NCI-H1417 treated with DMSO at 0.1 percent for 48 hours (cell line): ENCODE results near the gene BSG.
"Not testable (repeated sequence)": the region's sequence is repeated elsewhere in the genome, so short reads cannot be mapped to it uniquely, and the experiment has no call there.

Experiments used
- DNase-seq: peaks from one replicate; lab custom pipeline; 2025; lab: John Stamatoyannopoulos, UW

Gene BSG

DNA sequence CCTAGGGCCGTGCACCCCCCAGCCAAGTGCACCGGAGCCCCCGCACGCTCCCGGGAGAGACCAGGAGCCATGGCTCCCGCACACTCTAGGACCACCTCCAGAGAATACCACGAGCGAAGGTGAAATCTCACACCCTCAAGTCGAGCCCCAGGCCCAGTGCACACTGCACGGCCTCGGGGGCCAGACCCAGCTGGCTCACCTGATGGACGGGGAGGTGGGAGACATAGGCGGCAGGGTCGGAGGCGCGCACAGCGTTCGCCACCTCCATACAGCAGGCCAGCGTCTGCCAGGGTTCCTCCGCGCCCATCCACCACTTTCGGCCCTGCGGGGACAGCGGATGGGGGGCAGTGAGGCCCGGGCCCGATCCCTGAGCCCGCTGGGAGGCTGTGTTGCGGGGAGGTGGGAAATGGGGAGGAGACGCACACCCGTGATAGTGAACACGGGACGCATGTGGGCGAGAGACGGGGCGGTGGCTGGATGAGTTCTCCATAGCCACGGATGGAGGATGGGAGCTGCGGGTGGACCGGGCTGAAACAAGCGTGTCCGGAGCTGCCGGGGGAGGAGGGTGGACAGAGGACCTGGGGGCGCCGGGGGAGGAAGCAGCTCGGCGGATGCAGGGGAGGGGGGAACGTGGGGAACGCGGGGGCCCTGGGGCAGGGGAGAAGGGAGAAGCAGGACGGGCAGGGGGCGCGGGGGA is 47.9 kb downstream of the BSG start:
- no peak for DNase-seq

DNA sequence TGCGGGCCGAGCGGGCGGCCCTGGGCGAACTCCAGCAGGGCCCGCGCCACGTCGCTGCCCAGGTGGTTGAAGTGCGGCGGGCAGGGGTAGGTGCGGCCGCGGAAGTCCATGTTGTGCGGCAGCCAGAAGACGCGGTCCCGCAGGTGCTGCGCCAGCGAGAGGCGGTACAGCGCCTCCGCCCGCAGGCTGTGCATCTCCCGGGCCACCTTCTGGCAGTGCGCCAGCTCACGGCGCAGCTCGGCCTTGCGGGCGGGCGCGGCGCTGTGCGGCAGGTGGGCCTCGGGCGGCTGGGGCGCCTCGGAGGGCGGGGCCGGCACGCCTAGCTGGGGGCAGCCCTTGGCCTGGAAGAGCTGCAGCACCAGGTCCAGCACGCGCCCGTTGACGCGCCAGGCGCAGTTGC is 48.8 kb downstream of the BSG start:
- DNase-seq: not testable (repeated sequence)

DNA sequence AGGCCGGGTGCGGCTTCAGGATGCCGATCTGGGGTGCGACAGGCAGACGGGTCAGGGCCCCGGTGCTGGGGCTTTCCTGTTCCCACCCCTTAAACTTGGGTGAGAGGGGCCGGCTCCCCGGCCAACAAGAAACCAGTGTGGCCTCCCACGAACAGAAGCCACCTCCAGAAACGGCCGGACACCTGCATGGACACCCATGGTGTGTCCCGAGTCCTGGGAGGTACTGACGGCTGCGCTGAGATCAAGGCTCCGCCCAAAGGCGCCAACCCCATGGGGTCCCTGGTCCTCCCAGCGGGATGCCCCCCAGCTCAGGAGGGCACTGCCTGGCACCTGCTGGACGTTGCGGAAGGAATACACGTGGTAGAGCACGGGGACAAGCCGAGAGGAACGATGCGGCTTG is 49.4 kb downstream of the BSG start:
- no peak for DNase-seq

DNA sequence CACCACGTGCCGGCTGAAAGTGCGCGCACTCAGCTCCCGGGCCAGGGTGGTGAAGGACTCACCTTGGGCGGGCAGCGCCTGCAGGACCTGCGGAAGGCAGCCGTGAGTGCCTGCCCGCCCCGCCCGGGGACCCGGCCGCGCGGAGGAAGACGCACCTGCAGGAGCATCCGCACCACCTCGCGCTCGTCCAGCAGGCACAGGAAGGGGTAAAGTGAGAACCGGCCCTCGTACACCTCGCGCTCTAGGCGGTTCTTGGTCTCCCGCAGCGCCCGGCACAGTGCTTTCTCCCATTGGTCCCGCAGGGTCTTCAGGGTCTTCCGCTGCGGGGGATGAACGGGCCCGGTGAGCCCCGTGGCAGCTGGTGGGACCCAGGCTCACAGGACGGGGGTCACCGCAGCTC is 50.3 kb downstream of the BSG start:
- DNase-seq: no peak

DNA sequence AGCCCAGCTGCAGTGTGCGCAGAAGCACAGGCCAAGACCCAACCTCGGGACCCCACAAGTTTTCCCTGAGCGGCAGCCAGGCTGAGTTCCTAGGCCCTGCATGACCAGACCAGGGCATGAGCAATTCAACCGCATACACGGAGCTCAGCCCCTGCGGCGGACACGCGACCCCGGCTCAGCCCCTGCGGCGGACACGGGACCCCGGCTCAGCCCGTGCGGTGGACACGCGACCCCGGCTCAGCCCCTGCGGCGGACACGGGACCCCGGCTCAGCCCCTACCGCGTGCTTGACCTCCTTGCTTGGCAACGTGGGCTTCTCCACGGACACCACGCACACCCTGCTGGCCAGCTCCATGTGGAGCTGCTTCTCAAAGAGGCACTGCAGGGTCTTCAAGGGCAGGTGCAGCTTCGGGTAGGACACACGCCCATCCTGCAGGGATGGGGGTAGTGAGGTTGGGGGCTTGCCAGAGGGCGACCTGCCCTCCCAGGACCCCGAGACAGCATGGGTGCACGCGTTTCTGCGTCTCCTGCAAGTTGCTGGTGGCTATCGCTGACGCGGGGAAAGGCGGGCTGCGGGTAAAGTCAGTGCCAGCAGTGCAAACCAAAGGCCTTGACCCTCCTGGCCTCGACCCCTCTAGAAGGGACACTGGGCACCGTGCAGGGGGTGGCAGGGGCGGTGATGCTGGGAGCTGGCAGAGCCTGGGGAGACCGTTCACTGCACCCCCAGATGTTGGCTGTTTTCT is 51.0 kb downstream of the BSG start:
- DNase-seq: no peak

DNA sequence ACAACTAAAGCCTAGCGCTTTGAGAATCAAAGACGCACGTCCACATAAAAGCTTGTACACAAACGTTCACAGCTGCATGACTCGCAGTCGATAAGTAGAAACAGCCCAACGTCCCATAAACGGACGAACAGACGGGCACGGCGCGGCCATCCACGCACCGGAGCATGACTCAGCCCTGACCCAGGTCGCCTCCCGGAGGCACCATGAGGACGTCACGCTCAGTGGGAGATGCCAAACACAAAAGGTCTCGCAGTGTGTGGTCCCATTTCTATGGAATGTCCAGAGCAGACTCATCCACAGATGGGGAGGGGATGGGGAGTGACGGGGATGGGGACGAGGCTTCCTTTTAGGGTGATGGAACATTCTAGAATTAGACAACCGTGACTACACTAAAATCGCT is 51.6 kb downstream of the BSG start:
- DNase-seq: no peak

DNA sequence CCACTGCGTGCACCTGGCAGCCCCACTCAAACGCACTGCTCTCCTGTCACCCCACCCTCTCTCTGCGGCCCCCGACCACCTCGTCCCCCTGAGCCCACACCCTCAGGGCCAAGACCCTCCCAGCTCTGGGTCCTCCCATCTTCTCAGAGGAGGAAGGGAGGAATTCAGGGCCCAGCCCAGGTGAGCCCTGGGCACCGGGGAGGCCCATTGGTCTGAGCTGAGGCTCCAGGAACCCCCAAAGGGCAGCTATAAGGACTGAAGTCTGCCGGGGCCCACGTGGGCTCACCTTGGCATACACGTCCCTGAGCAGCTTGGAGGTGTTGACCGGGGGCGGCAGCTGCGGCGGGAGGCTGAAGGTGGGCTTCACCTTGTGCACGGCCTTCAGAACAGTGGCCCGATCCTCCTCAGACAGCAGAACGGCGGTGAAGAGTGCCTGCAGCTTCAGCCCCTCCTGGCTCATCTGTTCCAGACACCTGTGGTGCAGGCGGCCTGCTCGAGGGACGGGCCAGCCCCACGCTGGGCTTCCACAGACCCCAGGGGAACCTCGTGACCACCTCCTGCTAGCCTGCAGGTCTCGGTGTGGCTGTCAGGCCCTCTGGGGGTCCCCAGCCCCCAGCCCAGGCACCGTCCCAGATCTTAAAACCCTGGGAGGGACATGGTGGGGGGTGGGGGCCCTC is 52.2 kb downstream of the BSG start:
- no peak for DNase-seq

DNA sequence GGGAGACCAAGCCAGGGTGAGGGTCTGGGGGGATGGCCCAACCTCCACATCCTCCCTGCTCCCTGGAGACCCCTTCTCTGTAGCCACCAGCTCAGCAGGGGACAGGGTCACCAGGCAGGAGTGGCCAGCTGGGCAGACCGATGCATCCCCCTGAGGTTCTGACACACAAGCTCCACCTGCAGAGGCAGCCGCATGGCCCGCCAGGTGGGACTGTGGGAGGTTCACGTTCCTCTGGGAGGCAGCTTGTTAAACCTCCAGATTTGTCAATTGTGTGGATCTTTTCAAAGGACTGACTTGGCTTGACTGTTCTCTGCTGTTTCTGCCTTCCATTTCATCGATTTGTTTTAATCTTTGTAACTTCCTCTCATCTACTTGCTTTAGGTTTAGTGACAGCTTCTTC is 52.9 kb downstream of the BSG start:
- no peak for DNase-seq

DNA sequence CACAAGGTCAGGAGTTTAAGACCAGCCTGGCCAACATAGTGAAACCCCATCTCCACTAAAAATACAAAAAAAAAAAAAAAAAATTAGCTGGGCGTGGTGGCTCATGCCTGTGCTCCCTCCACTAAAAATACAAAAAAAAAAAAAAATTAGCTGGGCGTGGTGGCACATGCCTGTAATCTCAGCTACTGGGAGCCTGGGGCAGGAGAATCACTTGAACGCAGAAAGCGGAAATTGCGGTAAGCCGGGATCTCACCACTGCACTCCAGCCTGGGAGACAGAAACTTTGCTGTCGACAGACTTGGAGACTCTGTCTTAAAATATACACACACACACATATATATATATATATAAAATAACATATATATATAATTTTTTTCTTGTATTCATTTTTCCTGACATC is 54.2 kb downstream of the BSG start:
- DNase-seq: not testable (repeated sequence)

DNA sequence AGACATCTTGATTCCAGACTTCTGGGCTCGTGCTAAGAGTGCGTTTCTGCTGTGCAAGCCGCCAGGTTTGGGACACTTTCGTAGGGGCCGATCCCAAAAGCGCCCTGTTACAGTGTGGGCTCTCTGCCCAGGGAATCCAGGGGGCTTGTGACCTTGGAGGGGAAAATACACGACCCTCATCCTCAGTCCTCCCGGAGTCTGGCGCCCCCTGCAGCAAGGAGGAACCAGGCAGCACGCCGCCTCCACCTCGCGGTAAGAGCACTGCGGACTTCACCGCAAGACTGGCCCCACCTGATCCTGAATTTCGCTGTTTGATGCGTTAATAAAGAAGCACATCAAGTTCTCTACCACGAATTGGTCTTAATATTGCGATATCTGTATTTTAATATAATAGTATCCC is 55.8 kb downstream of the BSG start:
- DNase-seq: no peak

DNA sequence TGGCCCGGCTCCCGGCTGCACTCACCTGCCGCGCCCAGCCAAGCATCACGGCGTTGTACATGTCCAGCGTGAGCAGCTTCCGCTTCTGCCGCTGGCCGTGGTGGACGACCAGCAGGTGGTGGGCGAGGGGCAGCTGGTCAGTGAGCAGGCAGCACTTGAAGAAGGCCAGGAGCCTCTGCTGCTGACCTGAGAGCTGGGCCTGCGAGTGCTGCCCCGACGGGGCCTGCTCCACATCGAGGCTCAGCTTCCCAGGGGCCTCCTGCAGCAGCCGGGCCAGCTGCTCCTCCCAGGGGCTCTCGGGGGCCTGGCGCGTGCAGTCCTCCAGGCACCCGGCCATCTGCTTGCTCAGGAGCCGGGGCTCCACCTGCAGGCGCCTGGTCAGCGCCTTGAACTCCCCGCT is 57.1 kb downstream of the BSG start:
- not testable (repeated sequence) for DNase-seq

DNA sequence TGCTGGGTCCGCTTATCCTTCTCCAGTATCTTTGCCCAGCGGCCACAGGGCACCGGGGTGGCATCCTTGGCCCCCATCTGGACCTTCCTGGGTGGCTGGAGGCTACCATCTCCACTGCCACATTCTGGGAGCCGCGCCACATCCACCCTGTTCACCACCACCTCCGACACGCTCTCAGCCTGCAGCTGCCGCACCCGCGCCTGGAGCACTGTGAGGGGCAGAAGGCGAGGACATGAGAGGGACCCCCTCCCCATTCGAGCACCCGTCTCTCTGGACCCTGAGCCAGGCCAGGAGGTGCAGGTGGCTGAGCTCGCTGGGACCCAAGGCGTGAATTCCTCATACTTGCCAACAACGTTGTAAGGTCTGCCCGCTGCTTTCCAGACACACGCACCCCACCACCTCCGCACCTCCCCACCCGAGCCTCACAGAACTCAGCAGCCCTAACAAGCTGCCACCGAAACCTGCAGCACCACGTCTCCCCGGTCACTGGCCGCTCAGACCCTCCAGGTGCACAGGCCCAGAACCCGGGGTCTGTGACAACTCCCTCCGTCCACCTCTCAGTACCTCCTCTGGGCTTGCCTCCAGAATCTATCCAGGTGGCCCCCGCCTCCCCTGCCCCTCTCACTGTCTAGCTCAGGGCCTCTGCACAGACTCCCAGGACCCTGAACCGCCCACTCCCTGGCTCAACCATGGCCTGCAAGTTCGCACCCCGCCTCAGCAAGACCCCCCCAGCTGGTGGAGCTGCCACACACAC is 57.7 kb downstream of the BSG start:
- DNase-seq: no peak

DNA sequence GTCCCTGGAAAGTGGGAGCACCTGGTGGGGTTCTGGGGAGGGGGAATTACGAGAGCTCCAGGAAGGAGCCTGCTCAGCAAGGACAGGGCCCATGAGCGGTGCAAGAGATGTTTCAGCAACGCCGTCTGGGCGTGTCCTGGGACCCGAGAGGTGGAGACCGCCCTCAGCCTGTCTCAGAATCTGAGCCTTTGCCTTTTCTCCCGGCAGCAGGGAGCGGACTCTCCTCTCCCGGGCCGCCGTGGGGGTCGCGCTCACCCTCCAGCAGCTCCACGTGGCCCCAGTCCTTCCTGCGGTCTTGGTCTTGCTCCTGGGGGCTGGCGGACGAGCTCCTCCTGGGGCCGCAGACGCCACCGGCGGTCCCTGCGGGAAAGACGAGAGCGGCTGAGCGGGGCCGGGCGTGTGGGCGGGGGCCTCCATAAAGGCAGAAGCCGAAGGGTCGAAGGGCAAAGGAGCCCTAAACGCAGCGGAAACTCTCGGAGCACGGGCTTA is 60.2 kb downstream of the BSG start:
- no peak for DNase-seq
